ENCODE results near the gene TOR3A. TPM values are rescaled to one million over a fixed set of nuclear protein-coding genes. Genes with fewer than 3 reads are reported as not detected.

The TOR3A gene
- total RNA-seq, 1 donor from 2014 or later = 25.1 TPM

DNA sequence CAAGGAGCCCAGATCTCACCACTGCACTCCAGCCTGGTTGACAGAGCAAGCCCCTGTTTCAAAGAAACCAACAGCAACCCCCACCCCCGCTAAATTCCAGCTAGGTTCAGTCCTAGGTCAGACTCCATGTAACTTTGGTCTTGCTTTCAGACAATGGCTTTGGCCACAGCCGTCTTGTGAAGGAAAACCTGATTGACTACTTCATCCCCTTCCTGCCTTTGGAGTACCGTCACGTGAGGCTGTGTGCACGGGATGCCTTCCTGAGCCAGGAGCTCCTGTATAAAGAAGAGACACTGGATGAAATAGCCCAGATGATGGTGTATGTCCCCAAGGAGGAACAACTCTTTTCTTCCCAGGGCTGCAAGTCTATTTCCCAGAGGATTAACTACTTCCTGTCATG lies 12.9 kb downstream of the TOR3A start:
- Mint-ChIP-seq H3K9me3 (no peaks in the 10 kb centered on the region), H3K36me3 (ENCODE audit: low read depth) (peaks cover 17% of the 10 kb centered on the region), H3K27me3 (ENCODE audit: low read depth) (no peaks in the 10 kb centered on the region), H3K27ac (ENCODE audit: unreplicated experiment) (no peak overlapping the region), H3K4me1 (peaks cover 3% of the 10 kb centered on the region), H3K4me3 (no peak overlapping the region)
- DNase-seq (ENCODE audit: low read depth, low spot score) = no peak
- TF ChIP-seq, protein P1, sequence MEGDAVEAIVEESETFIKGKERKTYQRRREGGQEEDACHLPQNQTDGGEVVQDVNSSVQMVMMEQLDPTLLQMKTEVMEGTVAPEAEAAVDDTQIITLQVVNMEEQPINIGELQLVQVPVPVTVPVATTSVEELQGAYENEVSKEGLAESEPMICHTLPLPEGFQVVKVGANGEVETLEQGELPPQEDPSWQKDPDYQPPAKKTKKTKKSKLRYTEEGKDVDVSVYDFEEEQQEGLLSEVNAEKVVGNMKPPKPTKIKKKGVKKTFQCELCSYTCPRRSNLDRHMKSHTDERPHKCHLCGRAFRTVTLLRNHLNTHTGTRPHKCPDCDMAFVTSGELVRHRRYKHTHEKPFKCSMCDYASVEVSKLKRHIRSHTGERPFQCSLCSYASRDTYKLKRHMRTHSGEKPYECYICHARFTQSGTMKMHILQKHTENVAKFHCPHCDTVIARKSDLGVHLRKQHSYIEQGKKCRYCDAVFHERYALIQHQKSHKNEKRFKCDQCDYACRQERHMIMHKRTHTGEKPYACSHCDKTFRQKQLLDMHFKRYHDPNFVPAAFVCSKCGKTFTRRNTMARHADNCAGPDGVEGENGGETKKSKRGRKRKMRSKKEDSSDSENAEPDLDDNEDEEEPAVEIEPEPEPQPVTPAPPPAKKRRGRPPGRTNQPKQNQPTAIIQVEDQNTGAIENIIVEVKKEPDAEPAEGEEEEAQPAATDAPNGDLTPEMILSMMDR (conservative IDR thresholded peaks at IDR 0.05) = no peak

DNA sequence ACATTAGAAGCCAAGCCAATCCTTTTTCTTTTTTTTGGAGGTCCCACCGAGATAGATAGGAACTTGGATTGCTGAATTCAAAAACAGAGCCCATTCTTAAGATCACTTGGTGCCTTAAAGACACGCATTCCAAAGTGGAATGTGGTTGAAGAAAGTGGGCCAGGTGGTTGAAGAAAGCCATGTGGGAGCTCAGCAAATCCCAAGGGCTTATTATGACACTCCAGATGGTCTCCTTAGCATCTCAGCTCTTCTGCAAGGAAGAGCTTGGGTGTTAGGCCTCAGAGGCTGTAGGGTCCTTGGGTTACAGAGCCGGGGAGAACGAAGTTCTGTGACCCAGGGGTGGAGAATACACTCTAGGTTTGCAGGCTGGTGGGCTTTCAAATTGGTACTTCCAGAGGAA lies 13.5 kb downstream of the TOR3A start:
- H3K27me3 Mint-ChIP-seq (ENCODE audit: low read depth) = no peaks in the 10 kb centered on the region
- H3K4me1 Mint-ChIP-seq = peaks cover 7% of the 10 kb centered on the region
- no peak for DNase-seq (ENCODE audit: low read depth, low spot score)
- no peaks in the 10 kb centered on the region for H3K9me3 Mint-ChIP-seq
- peaks cover 14% of the 10 kb centered on the region for H3K36me3 Mint-ChIP-seq (ENCODE audit: low read depth)
- H3K27ac Mint-ChIP-seq (ENCODE audit: unreplicated experiment) = no peak overlapping the region
- no peak overlapping the region for H3K4me3 Mint-ChIP-seq
- TF ChIP-seq, protein P1 (conservative IDR thresholded peaks at IDR 0.05) = no peak

DNA sequence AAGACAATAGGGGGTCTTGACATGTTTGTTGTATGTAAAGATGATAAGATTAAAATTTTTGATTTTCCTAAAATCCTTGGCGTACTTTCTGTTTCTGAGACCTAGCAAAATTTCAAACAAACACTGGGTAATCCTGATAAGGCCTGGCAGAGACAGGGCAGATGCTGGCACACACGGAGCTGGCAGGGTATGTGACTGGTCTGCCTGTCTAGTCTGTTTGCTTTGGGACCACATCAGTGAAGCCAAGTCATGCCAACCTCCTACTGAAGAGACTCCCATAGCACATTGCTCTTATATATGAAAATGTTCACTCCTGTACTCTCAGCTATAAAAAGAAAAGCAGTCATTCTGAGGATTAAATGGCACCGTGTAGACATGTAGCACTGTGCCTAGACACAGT lies 14.1 kb downstream of the TOR3A start:
- H3K36me3 Mint-ChIP-seq (ENCODE audit: low read depth) = peaks cover 17% of the 10 kb centered on the region
- no peak overlapping the region for H3K4me3 Mint-ChIP-seq
- no peaks in the 10 kb centered on the region for H3K27me3 Mint-ChIP-seq (ENCODE audit: low read depth)
- TF ChIP-seq, protein P1 (conservative IDR thresholded peaks at IDR 0.05) = no peak
- DNase-seq (ENCODE audit: low read depth, low spot score) = no peak
- no peak overlapping the region for H3K27ac Mint-ChIP-seq (ENCODE audit: unreplicated experiment)
- H3K9me3 Mint-ChIP-seq = no peaks in the 10 kb centered on the region
- H3K4me1 Mint-ChIP-seq = peaks cover 10% of the 10 kb centered on the region

DNA sequence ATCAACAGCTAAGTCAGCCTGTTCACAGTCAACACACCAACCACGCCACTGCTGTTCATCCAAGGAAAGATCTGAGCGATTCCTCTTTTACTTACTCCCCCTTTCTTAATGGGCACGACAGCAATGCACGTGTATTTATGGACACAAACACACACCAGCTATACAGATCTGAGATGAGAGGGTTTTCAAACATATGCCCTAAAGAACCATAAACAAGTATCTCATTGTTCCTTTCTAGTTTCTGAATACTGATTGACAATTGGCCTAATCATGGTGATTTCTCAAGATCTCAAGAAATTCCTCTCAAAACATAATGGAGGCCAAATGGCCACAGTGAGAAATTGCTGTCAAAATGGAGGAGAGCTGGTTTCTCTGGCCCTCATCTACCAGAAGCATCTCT lies 18.0 kb downstream of the TOR3A start:
- H3K4me3 Mint-ChIP-seq = no peak overlapping the region
- H3K4me1 Mint-ChIP-seq = peaks cover 15% of the 10 kb centered on the region
- no peak for DNase-seq (ENCODE audit: low read depth, low spot score)
- H3K27me3 Mint-ChIP-seq (ENCODE audit: low read depth) = no peaks in the 10 kb centered on the region
- H3K27ac Mint-ChIP-seq (ENCODE audit: unreplicated experiment) = no peak overlapping the region
- TF ChIP-seq, protein P1 (conservative IDR thresholded peaks at IDR 0.05) = no peak
- no peaks in the 10 kb centered on the region for H3K9me3 Mint-ChIP-seq
- H3K36me3 Mint-ChIP-seq (ENCODE audit: low read depth) = peaks cover 13% of the 10 kb centered on the region

DNA sequence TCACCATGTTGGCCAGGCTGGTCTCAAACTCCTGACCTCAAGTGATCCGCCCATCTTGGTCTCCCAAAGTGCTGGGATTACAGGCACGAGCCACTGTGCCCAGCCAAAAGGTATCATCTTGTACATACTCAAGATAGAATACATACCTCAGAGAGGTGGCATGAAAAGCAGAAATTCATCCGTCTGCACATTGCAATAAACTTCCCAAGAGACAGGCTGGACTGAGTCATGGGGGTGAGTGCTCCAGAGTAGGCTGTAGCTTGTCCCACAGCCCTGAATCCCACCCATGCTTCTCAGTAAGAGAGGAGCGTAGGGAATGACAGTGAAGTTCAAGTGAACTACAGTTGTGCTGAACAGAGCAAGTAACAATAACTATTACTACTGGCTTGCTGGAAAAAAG lies 19.7 kb downstream of the TOR3A start:
- peaks cover 6% of the 10 kb centered on the region for H3K36me3 Mint-ChIP-seq (ENCODE audit: low read depth)
- TF ChIP-seq, protein P1 (conservative IDR thresholded peaks at IDR 0.05) = no peak
- no peak overlapping the region for H3K4me3 Mint-ChIP-seq
- H3K27ac Mint-ChIP-seq (ENCODE audit: unreplicated experiment) = no peak overlapping the region
- no peaks in the 10 kb centered on the region for H3K9me3 Mint-ChIP-seq
- H3K4me1 Mint-ChIP-seq = peaks cover 15% of the 10 kb centered on the region
- H3K27me3 Mint-ChIP-seq (ENCODE audit: low read depth) = no peaks in the 10 kb centered on the region
- no peak for DNase-seq (ENCODE audit: low read depth, low spot score)

DNA sequence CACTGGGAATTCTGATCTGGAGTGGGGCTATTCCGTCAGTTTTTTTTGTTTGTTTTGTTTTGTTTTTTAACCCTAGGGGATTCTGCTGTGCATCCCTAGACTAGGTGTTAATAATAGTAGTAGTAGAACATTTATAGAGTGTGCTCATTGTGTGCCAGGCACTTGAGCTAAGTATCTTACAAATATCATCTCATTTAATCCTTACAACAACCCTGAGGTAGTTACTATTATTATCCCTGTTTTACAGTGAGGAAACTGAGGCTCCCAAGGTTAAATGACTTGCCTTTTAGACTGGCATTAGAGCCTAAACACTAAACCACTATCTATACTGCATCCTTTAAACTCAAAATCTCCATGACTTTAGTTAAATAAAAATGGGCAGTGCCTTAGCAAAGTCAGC lies 22.1 kb downstream of the TOR3A start:
- DNase-seq (ENCODE audit: low read depth, low spot score) = no peak
- no peaks in the 10 kb centered on the region for H3K9me3 Mint-ChIP-seq
- no peaks in the 10 kb centered on the region for H3K27me3 Mint-ChIP-seq (ENCODE audit: low read depth)
- peaks cover 11% of the 10 kb centered on the region for H3K36me3 Mint-ChIP-seq (ENCODE audit: low read depth)
- no peak overlapping the region for H3K4me3 Mint-ChIP-seq
- H3K27ac Mint-ChIP-seq (ENCODE audit: unreplicated experiment) = no peak overlapping the region
- H3K4me1 Mint-ChIP-seq = peaks cover 15% of the 10 kb centered on the region
- TF ChIP-seq, protein P1 (conservative IDR thresholded peaks at IDR 0.05) = no peak

All from neural crest cell (in vitro differentiated cells).